GM21825 (cell line): ENCODE measurements around the gene PHLDA2.

ENCODE experiments used
- ATAC-seq: cut with Tn5 transposase; IDR thresholded peaks from one replicate; pipeline ENCODE4 v1.9.1; 2021; ENCODE audit warnings: mild to moderate bottlenecking, moderate library complexity; ENCODE audit not compliant: unreplicated experiment

The PHLDA2 gene

GRCh38 chr11:2928605-2929530 is at the start of gene PHLDA2:
Gene PHLDA2, minus strand, starts transcription at chr11:2929420. Its CDS starts 56 bp downstream, at chr11:2929364.
- no peak for ATAC-seq

GRCh38 chr11:2977113-2977512 is 47.9 kb upstream of the PHLDA2 start:
- no peak for ATAC-seq

GRCh38 chr11:2976294-2977063 is 47.3 kb upstream of the PHLDA2 start:
- no peak for ATAC-seq

GRCh38 chr11:2975594-2975993 is 46.4 kb upstream of the PHLDA2 start:
- no peak for ATAC-seq

- no peak for ATAC-seq
Measured at GRCh38 chr11:2974272-2974671, 45.1 kb upstream of the PHLDA2 start.

- no peak for ATAC-seq
Measured at GRCh38 chr11:2968341-2968900, 39.2 kb upstream of the PHLDA2 start.

- ATAC-seq: no peak
Measured at GRCh38 chr11:2964782-2965181, 35.6 kb upstream of the PHLDA2 start.

- no peak for ATAC-seq
Measured at GRCh38 chr11:2963761-2964160, 34.5 kb upstream of the PHLDA2 start.

GRCh38 chr11:2963112-2963754 is 34.0 kb upstream of the PHLDA2 start:
- ATAC-seq: no peak

GRCh38 chr11:2961080-2961479 is 31.9 kb upstream of the PHLDA2 start:
- no peak for ATAC-seq

- ATAC-seq: no peak
Measured at GRCh38 chr11:2960139-2960538, 30.9 kb upstream of the PHLDA2 start.

GRCh38 chr11:2958251-2958650 is 29.0 kb upstream of the PHLDA2 start:
- no peak for ATAC-seq

GRCh38 chr11:2955906-2956476 is 26.8 kb upstream of the PHLDA2 start:
- no peak for ATAC-seq

- no peak for ATAC-seq
Measured at GRCh38 chr11:2954263-2954662, 25.0 kb upstream of the PHLDA2 start.

GRCh38 chr11:2952290-2952689 is 23.1 kb upstream of the PHLDA2 start:
- ATAC-seq: no peak

- no peak for ATAC-seq
Measured at GRCh38 chr11:2951231-2952110, 22.3 kb upstream of the PHLDA2 start.

GRCh38 chr11:2950825-2951224 is 21.6 kb upstream of the PHLDA2 start:
- no peak for ATAC-seq

- no peak for ATAC-seq
Measured at GRCh38 chr11:2949920-2950319, 20.7 kb upstream of the PHLDA2 start.

GRCh38 chr11:2947744-2948143 is 18.5 kb upstream of the PHLDA2 start:
- no peak for ATAC-seq

- no peak for ATAC-seq
Measured at GRCh38 chr11:2945757-2946287, 16.6 kb upstream of the PHLDA2 start.
